Mesenchymal stem cell (in vitro differentiated cells and primary cell): ENCODE results near the gene TXNDC5.
A peak's percentile ranks its signal among the peaks of the same experiment; 100 is the strongest.

ENCODE experiments used
- DNase-seq: peaks from one replicate; pipeline ENCODE4 v3.0.0-alpha.2; 2013
- H2AFZ ChIP-seq: one replicate; pipeline ENCODE4 v1.6.1; 2013; ENCODE audit warnings: low read depth, mild to moderate bottlenecking, control low read depth, inconsistent platforms, low read length, moderate library complexity
- H2AK5ac ChIP-seq: 2 replicates; pipeline ENCODE4 v1.6.1; 2013; ENCODE audit warnings: low read length, moderate library complexity, mild to moderate bottlenecking, inconsistent platforms; ENCODE audit not compliant: severe bottlenecking
- H2BK120ac ChIP-seq: one replicate; pipeline ENCODE4 v1.6.1; 2013; ENCODE audit warnings: low read depth, mild to moderate bottlenecking, inconsistent platforms, low read length, moderate library complexity
- H2BK12ac ChIP-seq, 2 experiments: one replicate each; pipeline ENCODE4 v1.6.1; 2013; ENCODE audit warnings: inconsistent platforms in 2 of 2, low read length in 2 of 2, mild to moderate bottlenecking in 2 of 2, moderate library complexity in 2 of 2, control low read depth in 1 of 2
- H2BK15ac ChIP-seq: one replicate; pipeline ENCODE4 v1.6.1; 2013; ENCODE audit warnings: mild to moderate bottlenecking, low read depth, inconsistent platforms; ENCODE audit not compliant: poor library complexity, severe bottlenecking
- H2BK5ac ChIP-seq: 2 replicates; pipeline ENCODE4 v1.6.1; 2013; ENCODE audit warnings: low read depth, mild to moderate bottlenecking, low read length, control low read depth, inconsistent platforms; ENCODE audit not compliant: poor library complexity, severe bottlenecking
- H3K14ac ChIP-seq, 2 experiments: one replicate each; pipeline ENCODE4 v1.6.1; 2013; ENCODE audit warnings: inconsistent platforms in 2 of 2, low read length in 2 of 2, control low read depth in 1 of 2, mild to moderate bottlenecking in 1 of 2, moderate library complexity in 1 of 2
- H3K18ac ChIP-seq, 2 experiments: one replicate each; pipeline ENCODE4 v1.6.1; 2013; ENCODE audit warnings: inconsistent platforms in 2 of 2, low read length in 2 of 2, control low read depth in 1 of 2, low read depth in 1 of 2, mild to moderate bottlenecking in 1 of 2
- H3K23ac ChIP-seq, 2 experiments: one replicate each; pipeline ENCODE4 v1.6.1; 2013; ENCODE audit warnings: inconsistent platforms in 2 of 2, low read length in 2 of 2, mild to moderate bottlenecking in 2 of 2, moderate library complexity in 2 of 2, control low read depth in 1 of 2
- H3K27ac ChIP-seq: 2 replicates; pipeline ENCODE4 v1.5.1; 2013; ENCODE audit warnings: mild to moderate bottlenecking, moderate library complexity, low read length, control low read depth, inconsistent platforms; ENCODE audit not compliant: poor library complexity, severe bottlenecking
- H3K27me3 ChIP-seq, 2 experiments: 2 replicates each; pipeline versions ENCODE4 v1.6.1 to v1.7.0; 2013; ENCODE audit warnings: low read length in 2 of 2, mild to moderate bottlenecking in 2 of 2, moderate library complexity in 2 of 2, control low read depth in 1 of 2, inconsistent platforms in 1 of 2; ENCODE audit not compliant: control insufficient read depth in 1 of 2, insufficient read depth in 1 of 2
- H3K36me3 ChIP-seq, 2 experiments: 2 replicates each; pipeline versions ENCODE4 v1.6.1 to v1.7.0; 2013; ENCODE audit warnings: low read length in 2 of 2, control low read depth in 1 of 2, inconsistent platforms in 1 of 2, low read depth in 1 of 2, mild to moderate bottlenecking in 1 of 2; ENCODE audit not compliant: insufficient read depth in 2 of 2, control insufficient read depth in 1 of 2
- H3K4ac ChIP-seq, 2 experiments: one replicate each; pipeline ENCODE4 v1.6.1; 2013; ENCODE audit warnings: inconsistent platforms in 2 of 2, low read length in 2 of 2, mild to moderate bottlenecking in 2 of 2, moderate library complexity in 2 of 2, control low read depth in 1 of 2, low read depth in 1 of 2
- H3K4me1 ChIP-seq: 2 replicates; pipeline ENCODE4 v1.6.1; 2013; ENCODE audit warnings: low read depth, low read length, control low read depth; ENCODE audit not compliant: control insufficient read depth, insufficient read depth
- H3K4me2 ChIP-seq: 2 replicates; pipeline ENCODE4 v1.6.1; 2013; ENCODE audit warnings: low read length, mild to moderate bottlenecking, inconsistent platforms; ENCODE audit not compliant: poor library complexity, severe bottlenecking
- H3K4me3 ChIP-seq, 2 experiments: 2 replicates each; pipeline versions ENCODE4 v1.5.1 to v1.7.0; 2013; ENCODE audit warnings: low read length in 2 of 2, mild to moderate bottlenecking in 2 of 2, control low read depth in 1 of 2, low read depth in 1 of 2; ENCODE audit not compliant: insufficient read depth in 1 of 2
- H3K79me1 ChIP-seq: replicated peaks from 2 replicates; pipeline ENCODE4 v1.6.1; 2013; ENCODE audit warnings: mild to moderate bottlenecking, control low read depth, low read length, inconsistent platforms; ENCODE audit not compliant: poor library complexity, severe bottlenecking
- H3K9ac ChIP-seq: 2 replicates; pipeline ENCODE4 v1.7.0; 2013; ENCODE audit warnings: mild to moderate bottlenecking, low read length, moderate library complexity
- H3K9me3 ChIP-seq: 2 replicates; pipeline ENCODE4 v1.7.0; 2013; ENCODE audit warnings: mild to moderate bottlenecking, low read length; ENCODE audit not compliant: control insufficient read depth
- H4K8ac ChIP-seq: one replicate; pipeline ENCODE4 v1.6.1; 2013; ENCODE audit warnings: inconsistent platforms, mild to moderate bottlenecking, low read length, moderate library complexity
- H4K91ac ChIP-seq: one replicate; pipeline ENCODE4 v1.6.1; 2013; ENCODE audit warnings: mild to moderate bottlenecking, low read length, inconsistent platforms
- WGBS: methylation state at CpG from one replicate; pipeline ENCODE4 v1.1.7; 2013; ENCODE audit warnings: mixed read lengths; 5-methylcytosine and 5-hydroxymethylcytosine counted together

TXNDC5 gene

DNA sequence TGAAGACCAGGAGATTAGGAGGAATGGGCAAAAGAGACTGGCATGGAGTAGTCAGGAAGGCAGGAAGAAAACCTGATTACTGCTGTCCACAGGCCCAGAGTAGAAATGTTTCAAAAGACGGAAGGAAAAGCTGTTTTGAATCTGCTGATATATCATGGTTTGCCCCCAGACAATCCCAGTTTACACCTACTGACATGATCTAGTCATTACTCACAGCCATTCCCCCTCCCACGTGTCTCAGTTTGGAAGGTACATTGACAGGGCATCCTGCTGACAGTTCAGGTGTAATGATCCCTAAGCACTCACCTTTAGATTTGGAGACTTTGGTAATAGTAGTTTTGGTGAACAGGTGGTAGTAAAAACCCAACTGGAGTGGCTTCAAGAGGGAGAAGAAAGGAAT is 9.8 kb upstream of the TXNDC5 start:
- H3K27me3 ChIP-seq: peaks cover 0 to 20% of the 10 kb centered on the region in 2 experiments
- no peak overlapping the region for H2BK5ac ChIP-seq
- H3K4me2 ChIP-seq: no peak overlapping the region
- no peaks in the 10 kb centered on the region for H3K4me1 ChIP-seq
- no peak overlapping the region for H2BK15ac ChIP-seq
- no peak overlapping the region for H3K27ac ChIP-seq
- H3K14ac ChIP-seq: no peak overlapping the region
- DNase-seq: no peak
- no peak overlapping the region for H2BK12ac ChIP-seq
- 43% methylated on average over 2 of the region's 2 CpGs for WGBS
- no peak overlapping the region for H4K91ac ChIP-seq
- H4K8ac ChIP-seq: no peak overlapping the region
- no peaks in the 10 kb centered on the region for H3K9me3 ChIP-seq
- H3K4ac ChIP-seq: no peak overlapping the region
- H3K18ac ChIP-seq: no peak overlapping the region
- no peak overlapping the region for H3K23ac ChIP-seq
- no peaks in the 10 kb centered on the region for H3K79me1 ChIP-seq
- no peak overlapping the region for H2AFZ ChIP-seq
- no peak overlapping the region for H3K4me3 ChIP-seq
- no peak overlapping the region for H2AK5ac ChIP-seq
- no peaks in the 10 kb centered on the region for H3K36me3 ChIP-seq
- no peak overlapping the region for H3K9ac ChIP-seq
- H2BK120ac ChIP-seq: no peak overlapping the region

DNA sequence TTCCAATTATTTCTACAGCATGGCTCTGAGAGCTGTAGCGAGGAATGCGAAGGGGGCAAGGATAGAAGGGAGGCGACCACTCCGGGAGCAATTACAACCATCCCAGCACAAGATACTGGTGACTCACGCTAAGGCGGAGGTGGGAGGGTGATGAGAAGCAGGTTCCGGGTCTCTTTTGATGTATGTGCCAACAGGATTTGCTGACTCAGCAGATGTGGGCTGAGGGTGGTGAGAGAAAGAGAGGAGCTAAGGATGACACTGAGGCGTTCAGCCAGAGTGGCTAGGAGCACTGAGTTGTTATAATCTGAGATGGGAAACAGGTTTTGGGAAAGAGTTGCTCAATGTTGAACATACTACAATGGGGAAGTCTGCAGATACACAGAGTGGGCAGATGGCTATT is 9.3 kb upstream of the TXNDC5 start:
- WGBS: 64% methylated on average over 8 of the region's 8 CpGs
- no peak overlapping the region for H2AFZ ChIP-seq

DNA sequence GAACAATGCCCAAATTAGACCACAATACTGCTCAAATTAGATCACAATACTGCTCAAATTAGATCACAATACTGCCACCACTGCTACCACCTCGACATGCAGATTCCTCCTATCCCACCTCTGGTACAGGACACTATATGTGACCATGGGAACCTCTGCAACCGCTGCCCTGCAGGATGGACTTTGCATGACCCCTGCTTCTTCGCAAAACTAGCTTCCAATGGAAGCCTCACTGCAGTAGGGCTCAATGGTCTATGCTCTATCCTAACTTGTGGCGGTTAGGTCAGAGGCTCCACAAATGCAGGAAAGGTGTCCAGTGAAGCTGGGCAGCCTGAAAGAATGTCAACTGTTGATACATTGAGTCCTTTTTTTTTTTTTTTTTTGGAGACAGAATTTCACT is 7.8 kb upstream of the TXNDC5 start:
- Histone ChIP-seq H3K14ac (no peak overlapping the region), H3K9ac (no peak overlapping the region), H2BK15ac (no peak overlapping the region), H3K36me3 (no peaks in the 10 kb centered on the region), H3K18ac (no peak overlapping the region), H2BK120ac (no peak overlapping the region), H3K27ac (no peak overlapping the region), H3K9me3 (no peaks in the 10 kb centered on the region), H3K4me3 (no peak overlapping the region), H4K91ac (no peak overlapping the region), H3K27me3 (peaks cover 0 to 24% of the 10 kb centered on the region in 2 experiments), H2AK5ac (no peak overlapping the region), H3K23ac (no peak overlapping the region), H3K79me1 (no peaks in the 10 kb centered on the region), H3K4me1 (no peaks in the 10 kb centered on the region), H2AFZ (no peak overlapping the region), H2BK5ac (no peak overlapping the region), H3K4me2 (no peak overlapping the region), H3K4ac (no peak overlapping the region), H2BK12ac (no peak overlapping the region), H4K8ac (no peak overlapping the region)
- DNase-seq: no peak
- 85% methylated on average over 4 of the region's 4 CpGs for WGBS

More for the DNA sequence above, 9.3 kb upstream of the TXNDC5 start:
- H2BK15ac ChIP-seq: no peak overlapping the region
- H4K8ac ChIP-seq: no peak overlapping the region
- no peak overlapping the region for H4K91ac ChIP-seq
- H2BK5ac ChIP-seq: no peak overlapping the region
- H3K23ac ChIP-seq: no peak overlapping the region
- H2BK120ac ChIP-seq: no peak overlapping the region
- no peak overlapping the region for H3K4me2 ChIP-seq
- no peaks in the 10 kb centered on the region for H3K4me1 ChIP-seq
- no peaks in the 10 kb centered on the region for H3K9me3 ChIP-seq
- no peak overlapping the region for H3K27ac ChIP-seq
- no peak overlapping the region for H3K18ac ChIP-seq
- no peak overlapping the region for H3K9ac ChIP-seq
- no peak overlapping the region for H3K4me3 ChIP-seq
- no peak overlapping the region for H2BK12ac ChIP-seq
- H3K36me3 ChIP-seq: no peaks in the 10 kb centered on the region
- peak; percentile 15 for DNase-seq
- peaks cover 0 to 20% of the 10 kb centered on the region in 2 experiments for H3K27me3 ChIP-seq
- H3K79me1 ChIP-seq: no peaks in the 10 kb centered on the region
- H3K14ac ChIP-seq: no peak overlapping the region
- no peak overlapping the region for H3K4ac ChIP-seq
- no peak overlapping the region for H2AK5ac ChIP-seq

DNA sequence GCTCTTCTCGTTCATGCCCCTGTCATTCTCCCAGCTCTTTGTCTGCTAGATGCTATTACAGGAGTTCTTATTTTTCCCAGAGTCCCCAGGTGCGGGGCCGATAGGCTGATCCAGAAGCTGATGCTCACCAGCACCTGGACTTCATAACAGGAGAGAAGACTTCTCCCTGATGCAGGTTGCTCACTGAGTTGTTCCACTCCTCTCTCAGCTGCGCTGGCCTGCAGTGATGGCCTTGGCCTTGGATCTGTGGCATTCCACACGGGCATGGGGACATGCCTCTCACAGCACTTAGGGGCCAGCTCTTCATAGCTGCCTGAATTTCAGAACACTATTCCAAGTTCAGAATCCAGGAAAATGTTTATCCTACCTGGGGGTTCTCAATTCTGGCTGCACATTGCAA is 7.1 kb upstream of the TXNDC5 start:
- Histone ChIP-seq H3K9ac (no peak overlapping the region), H3K27ac (no peak overlapping the region), H3K9me3 (no peaks in the 10 kb centered on the region), H4K8ac (no peak overlapping the region), H2BK5ac (no peak overlapping the region), H2BK15ac (no peak overlapping the region), H3K36me3 (no peaks in the 10 kb centered on the region), H3K79me1 (no peaks in the 10 kb centered on the region), H3K14ac (no peak overlapping the region), H3K4me1 (no peaks in the 10 kb centered on the region), H3K4ac (no peak overlapping the region), H3K4me3 (no peak overlapping the region), H2AFZ (no peak overlapping the region), H2BK12ac (no peak overlapping the region), H2BK120ac (no peak overlapping the region), H2AK5ac (no peak overlapping the region), H4K91ac (no peak overlapping the region), H3K27me3 (peaks cover 0 to 30% of the 10 kb centered on the region in 2 experiments), H3K18ac (no peak overlapping the region), H3K4me2 (no peak overlapping the region), H3K23ac (no peak overlapping the region)
- DNase-seq: no peak
- WGBS: 74% methylated on average over 5 of the region's 5 CpGs
